Mucosa of stomach (tissue), 1 donor: ENCODE measurements around the gene METTL8.
"Not testable (repeated sequence)": the region's sequence is repeated elsewhere in the genome, so short reads cannot be mapped to it uniquely, and the experiment has no call there.

Source experiments
- H3K27me3 ChIP-seq: one replicate; pipeline ENCODE4 v1.7.0; 2013; ENCODE audit warnings: mild to moderate bottlenecking, low read length; ENCODE audit not compliant: control insufficient read depth, insufficient read depth
- H3K36me3 ChIP-seq: one replicate; pipeline ENCODE4 v1.7.0; 2013; ENCODE audit warnings: low read length; ENCODE audit not compliant: control insufficient read depth, insufficient read depth
- H3K4me1 ChIP-seq: one replicate; pipeline ENCODE4 v1.7.0; 2013; ENCODE audit warnings: mild to moderate bottlenecking, low read length; ENCODE audit not compliant: control insufficient read depth, insufficient read depth
- H3K4me3 ChIP-seq: one replicate; pipeline ENCODE4 v1.7.0; 2013; ENCODE audit warnings: low read length
- H3K9ac ChIP-seq: one replicate; pipeline ENCODE4 v1.7.0; 2013; ENCODE audit warnings: mild to moderate bottlenecking, low read length, moderate library complexity
- H3K9me3 ChIP-seq: one replicate; pipeline ENCODE4 v1.7.0; 2013; ENCODE audit warnings: mild to moderate bottlenecking, low read length, moderate library complexity; ENCODE audit not compliant: control insufficient read depth
- donor health status: Pancreatic carcinoma.

The METTL8 gene

GRCh38 chr2:171451074-171451473 lies 17.3 kb upstream of the METTL8 start:
- Histone ChIP-seq H3K36me3 (no peaks in the 10 kb centered on the region), H3K9ac (no peak overlapping the region), H3K4me3 (no peak overlapping the region), H3K9me3 (no peaks in the 10 kb centered on the region), H3K27me3 (no peaks in the 10 kb centered on the region), H3K4me1 (no peaks in the 10 kb centered on the region)

GRCh38 chr2:171447675-171448074 lies 13.9 kb upstream of the METTL8 start:
- H3K36me3 ChIP-seq = no peaks in the 10 kb centered on the region
- no peaks in the 10 kb centered on the region for H3K4me1 ChIP-seq

GRCh38 chr2:171441470-171441869 lies 7.7 kb upstream of the METTL8 start:
- Histone ChIP-seq H3K9me3 (no peaks in the 10 kb centered on the region), H3K4me1 (no peaks in the 10 kb centered on the region), H3K27me3 (no peaks in the 10 kb centered on the region), H3K9ac (no peak overlapping the region), H3K36me3 (no peaks in the 10 kb centered on the region), H3K4me3 (no peak overlapping the region)

More at GRCh38 chr2:171447675-171448074, 13.9 kb upstream of the METTL8 start:
- no peaks in the 10 kb centered on the region for H3K27me3 ChIP-seq
- no peaks in the 10 kb centered on the region for H3K9me3 ChIP-seq
- H3K9ac ChIP-seq = no peak overlapping the region
- H3K4me3 ChIP-seq = no peak overlapping the region

GRCh38 chr2:171436307-171436706 lies 2.5 kb upstream of the METTL8 start:
- Histone ChIP-seq H3K27me3 (no peaks in the 10 kb centered on the region), H3K9me3 (no peaks in the 10 kb centered on the region), H3K4me1 (peaks cover 6% of the 10 kb centered on the region), H3K9ac (no peak overlapping the region), H3K4me3 (no peak overlapping the region), H3K36me3 (no peaks in the 10 kb centered on the region)

- Histone ChIP-seq H3K9ac (peak within 1 kb of the TSS; percentile 85), H3K36me3 (no peaks in the 10 kb centered on the region), H3K9me3 (no peaks in the 10 kb centered on the region), H3K27me3 (no peaks in the 10 kb centered on the region), H3K4me3 (peak within 1 kb of the TSS; percentile 49), H3K4me1 (peaks cover 6% of the 10 kb centered on the region)
These were observed 511 bp upstream of the METTL8 start, which contains the start of gene DCAF17 for GRCh38 chr2:171434013-171434989. Gene DCAF17 (plus strand): TSS chr2:171434226. CDS start chr2:171434578, 352 bp downstream.

DNA sequence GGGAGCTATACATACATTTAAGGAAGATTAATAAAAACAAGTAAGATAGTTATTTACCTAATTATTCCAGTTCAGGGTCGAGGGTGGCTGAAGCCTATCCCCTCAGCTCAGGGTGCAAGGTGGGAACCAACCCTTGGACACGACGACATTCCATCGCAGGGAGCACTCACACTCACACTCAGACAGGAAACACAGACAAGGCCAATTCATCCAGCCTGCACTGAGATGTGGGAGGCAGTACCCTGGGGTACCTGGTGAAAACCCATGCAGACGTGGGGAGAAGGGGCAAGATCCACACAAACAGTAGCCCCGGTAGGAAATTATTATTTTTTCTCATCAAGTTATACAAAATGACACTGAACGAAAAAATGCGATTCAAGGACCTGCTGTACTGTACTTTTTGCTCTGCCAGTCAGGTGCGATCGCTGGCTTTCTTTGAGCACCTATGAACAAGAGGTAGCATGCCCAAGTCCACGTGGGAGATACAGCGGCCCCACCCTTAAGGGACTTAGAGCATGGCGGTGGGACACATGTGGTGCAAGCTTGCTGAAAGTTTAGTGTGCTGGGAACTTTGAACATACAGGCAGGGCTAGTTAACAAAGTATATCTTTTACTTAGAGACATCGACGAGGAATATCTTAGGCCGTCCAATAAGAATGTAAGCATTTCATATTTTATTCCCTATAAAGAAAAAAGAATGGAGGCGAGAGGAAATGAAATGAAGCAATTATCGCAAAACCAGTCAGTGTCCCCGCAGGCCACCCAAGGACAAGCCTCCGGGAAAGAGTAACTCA lies 624 bp downstream of the METTL8 start:
- Histone ChIP-seq H3K9me3 (no peaks in the 10 kb centered on the region), H3K27me3 (no peaks in the 10 kb centered on the region), H3K36me3 (no peaks in the 10 kb centered on the region), H3K4me3 (peak overlapping the region; percentile 49), H3K4me1 (peaks cover 6% of the 10 kb centered on the region), H3K9ac (peak overlapping the region; percentile 63)

- Histone ChIP-seq H3K9ac (no peak overlapping the region), H3K36me3 (no peaks in the 10 kb centered on the region), H3K9me3 (no peaks in the 10 kb centered on the region), H3K4me3 (no peak overlapping the region), H3K27me3 (no peaks in the 10 kb centered on the region), H3K4me1 (peaks cover 6% of the 10 kb centered on the region)
These were observed 1.4 kb downstream of the METTL8 start for GRCh38 chr2:171432206-171432968.

- no peak overlapping the region for H3K4me3 ChIP-seq
- H3K27me3 ChIP-seq = no peaks in the 10 kb centered on the region
- H3K4me1 ChIP-seq = peaks cover 6% of the 10 kb centered on the region
- H3K36me3 ChIP-seq = no peaks in the 10 kb centered on the region
- no peaks in the 10 kb centered on the region for H3K9me3 ChIP-seq
- no peak overlapping the region for H3K9ac ChIP-seq
These were observed 2.1 kb downstream of the METTL8 start for GRCh38 chr2:171431677-171432167.

DNA sequence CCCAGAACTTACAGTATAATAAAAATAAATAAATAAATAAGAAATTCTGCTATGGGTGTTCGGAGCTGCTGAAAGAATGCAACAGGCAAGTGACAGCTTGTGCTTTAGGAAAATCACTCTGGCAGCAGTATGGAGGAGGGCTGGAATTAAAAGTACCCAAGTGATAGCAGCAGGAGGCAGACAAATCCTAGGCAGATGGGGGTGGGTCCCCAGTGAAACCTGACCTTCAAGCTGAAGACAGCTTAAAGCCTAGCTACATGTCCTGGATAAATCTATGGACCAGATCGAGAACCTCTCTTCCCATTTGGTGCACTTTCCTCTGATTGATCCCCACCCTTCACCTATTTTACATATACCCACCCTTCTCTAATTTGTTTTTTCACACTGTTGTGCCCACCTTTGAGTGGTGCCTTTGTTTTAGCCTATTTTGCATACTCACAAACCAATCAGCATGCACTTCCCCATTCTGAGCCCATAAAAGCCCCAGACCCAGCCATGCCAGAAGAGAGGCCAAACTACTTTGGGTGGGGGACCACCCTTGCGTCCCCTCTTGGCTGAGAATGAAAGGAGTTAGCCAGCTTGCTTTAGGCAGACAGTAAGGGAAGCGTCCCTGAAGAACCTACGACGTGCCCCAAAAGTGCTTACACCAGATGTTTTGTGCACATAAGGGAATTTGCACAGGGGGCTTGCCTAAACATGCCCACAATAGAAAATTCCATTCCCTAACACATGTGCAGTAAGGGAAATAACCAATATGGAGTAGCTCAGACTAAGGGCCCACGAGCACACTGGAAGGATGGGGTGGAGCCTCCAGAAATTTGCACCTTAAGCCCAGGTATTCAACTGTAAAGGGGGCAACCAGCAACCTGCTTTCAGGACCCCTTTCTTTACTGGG lies 3.0 kb downstream of the METTL8 start:
- H3K27me3 ChIP-seq = no peaks in the 10 kb centered on the region
- no peaks in the 10 kb centered on the region for H3K9me3 ChIP-seq
- H3K4me1 ChIP-seq = peaks cover 6% of the 10 kb centered on the region
- H3K9ac ChIP-seq = no peak overlapping the region
- no peak overlapping the region for H3K4me3 ChIP-seq
- H3K36me3 ChIP-seq = no peaks in the 10 kb centered on the region

DNA sequence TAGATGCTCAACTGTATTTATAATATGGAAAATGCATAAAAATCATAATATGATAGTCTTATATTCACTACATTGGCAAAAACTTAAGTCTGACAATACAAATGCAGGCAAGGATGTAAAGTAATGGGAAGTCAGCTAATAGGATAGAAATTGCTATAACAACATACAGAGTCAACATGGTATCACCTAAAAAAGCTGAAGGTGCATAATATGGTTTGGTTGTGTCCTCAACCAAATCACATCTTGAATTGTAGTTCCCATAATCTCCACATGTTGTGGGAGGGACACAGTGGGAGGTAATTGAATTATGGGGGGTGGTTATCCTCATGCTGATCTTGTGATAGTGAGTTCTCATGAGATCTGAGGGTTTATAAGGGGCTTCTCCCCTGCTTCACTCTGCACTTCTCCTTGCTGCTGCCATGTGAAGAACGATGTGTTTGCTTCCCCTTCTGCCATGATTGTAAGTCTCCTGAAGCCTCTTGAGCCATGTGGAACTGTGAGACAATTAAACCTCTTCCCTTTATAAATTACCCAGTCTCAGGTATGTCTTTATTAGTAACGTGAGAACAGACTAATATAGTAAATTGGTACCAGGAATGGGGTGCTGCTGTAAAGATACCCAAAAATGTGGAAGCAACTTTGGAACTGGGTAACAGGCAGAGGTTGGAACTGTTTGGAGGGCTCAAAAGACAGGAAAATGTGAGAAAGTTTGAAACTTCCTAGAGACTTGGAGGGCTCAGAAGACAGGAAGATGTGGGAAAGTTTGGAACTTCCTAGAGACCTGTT lies 10.9 kb downstream of the METTL8 start:
- H3K9ac ChIP-seq, H3K27me3 ChIP-seq, H3K36me3 ChIP-seq, H3K4me1 ChIP-seq, H3K4me3 ChIP-seq, H3K9me3 ChIP-seq: not testable (repeated sequence)
